GM12874 (cell line): Measurements from ENCODE around the gene UGDH.

Source experiments
- CTCF ChIP-seq: IDR thresholded peaks from 2 replicates; pipeline ENCODE4 v1.5.1; 2011; ENCODE audit warnings: low read depth, mild to moderate bottlenecking, control low read depth, low read length, moderate library complexity; ENCODE audit not compliant: insufficient read depth

UGDH gene

GRCh38 chr4:39527296-39528060 lies at the start of gene UGDH:
TSS of gene UGDH (minus strand) at chr4:39527439. CDS start at chr4:39521512, 5,927 bp downstream.
- TF ChIP-seq CTCF = 0 out of 2 replicates have a peak, but pooled peaks have one; percentile 16

GRCh38 chr4:39574946-39575345 lies 47.7 kb upstream of the UGDH start:
- no peak for TF ChIP-seq CTCF

GRCh38 chr4:39571504-39571903 lies 44.3 kb upstream of the UGDH start:
- no peak for TF ChIP-seq CTCF

- TF ChIP-seq CTCF = no peak
Measured at GRCh38 chr4:39571054-39571453, 43.8 kb upstream of the UGDH start.

- TF ChIP-seq CTCF = no peak
Measured at GRCh38 chr4:39569209-39569608, 42.0 kb upstream of the UGDH start.

- no peak for TF ChIP-seq CTCF
Measured at GRCh38 chr4:39568805-39569204, 41.6 kb upstream of the UGDH start.

- no peak for TF ChIP-seq CTCF
Measured at GRCh38 chr4:39565878-39566600, 38.8 kb upstream of the UGDH start.
